ENCODE data around the gene AGL.

AGL gene

GRCh38 chr1:99811075-99811474 is 39.1 kb upstream of the AGL start:
- Histone ChIP-seq H3K27ac (ENCODE audit: low read length) (no peak overlapping the region), H3K4me2 (ENCODE audit: low read length) (no peak overlapping the region), H3K9me3 (ENCODE audit: insufficient read depth, low read length) (no peaks in the 10 kb centered on the region), H3K79me2 (ENCODE audit: low read length) (no peaks in the 10 kb centered on the region), H3K4me3 (ENCODE audit: low read length) (no peak overlapping the region), H3K36me3 (replicated peaks; ENCODE audit: low read depth, low read length) (no peaks in the 10 kb centered on the region), H3K4me1 (ENCODE audit: low read length) (peaks cover 7% of the 10 kb centered on the region), H2AFZ (ENCODE audit: low read depth, low read length) (no peak overlapping the region), H4K20me1 (ENCODE audit: insufficient read depth, low read length) (no peaks in the 10 kb centered on the region), H3K27me3 (ENCODE audit: low read depth, low read length) (peaks cover 13% of the 10 kb centered on the region), H3K9ac (ENCODE audit: low read length) (no peak overlapping the region)
- TF ChIP-seq CTCF (IDR thresholded peaks at IDR 0.05; ENCODE audit: low read depth, low read length) (no peak), EZH2phosphoT487 (IDR thresholded peaks at IDR 0.05; ENCODE audit: low read depth) (no peak)

DNA sequence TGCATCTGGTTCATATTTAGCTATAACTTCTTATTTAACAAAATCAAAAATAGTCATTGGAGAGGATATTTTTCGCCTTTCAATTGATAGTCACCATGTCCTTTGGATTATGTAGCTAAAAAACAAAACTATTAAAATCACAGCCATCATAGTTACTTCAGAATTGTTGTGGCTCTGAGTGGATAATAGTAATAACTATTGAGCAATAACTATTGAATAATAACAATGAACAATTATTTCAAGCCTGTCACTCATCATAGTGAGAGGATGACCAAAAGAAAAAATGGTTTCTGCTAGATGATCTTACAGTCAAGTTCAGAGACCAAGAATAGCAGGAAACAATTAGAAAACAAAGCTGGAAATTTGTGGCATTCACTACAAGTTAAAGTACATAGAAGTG is 38.4 kb upstream of the AGL start:
- no peaks in the 10 kb centered on the region for H3K79me2 ChIP-seq (ENCODE audit: low read length)
- H3K27ac ChIP-seq (ENCODE audit: low read length) = no peak overlapping the region
- H3K4me1 ChIP-seq (ENCODE audit: low read length) = peaks cover 7% of the 10 kb centered on the region
- no peak overlapping the region for H3K9ac ChIP-seq (ENCODE audit: low read length)
- H3K36me3 ChIP-seq (replicated peaks; ENCODE audit: low read depth, low read length) = no peaks in the 10 kb centered on the region
- H4K20me1 ChIP-seq (ENCODE audit: insufficient read depth, low read length) = no peaks in the 10 kb centered on the region
- H3K9me3 ChIP-seq (ENCODE audit: insufficient read depth, low read length) = no peaks in the 10 kb centered on the region
- H3K4me3 ChIP-seq (ENCODE audit: low read length) = no peak overlapping the region
- H3K4me2 ChIP-seq (ENCODE audit: low read length) = no peak overlapping the region
- H3K27me3 ChIP-seq (ENCODE audit: low read depth, low read length) = peaks cover 6% of the 10 kb centered on the region
- no peak overlapping the region for H2AFZ ChIP-seq (ENCODE audit: low read depth, low read length)
- TF ChIP-seq CTCF (IDR thresholded peaks at IDR 0.05; ENCODE audit: low read depth, low read length) = no peak
- TF ChIP-seq EZH2phosphoT487 (IDR thresholded peaks at IDR 0.05; ENCODE audit: low read depth) = no peak

- Histone ChIP-seq H2AFZ (ENCODE audit: low read depth, low read length) (no peak overlapping the region), H3K27me3 (ENCODE audit: low read depth, low read length) (no peaks in the 10 kb centered on the region), H3K27ac (ENCODE audit: low read length) (no peak overlapping the region), H3K4me1 (ENCODE audit: low read length) (no peaks in the 10 kb centered on the region), H4K20me1 (ENCODE audit: insufficient read depth, low read length) (no peaks in the 10 kb centered on the region), H3K4me2 (ENCODE audit: low read length) (no peak overlapping the region), H3K79me2 (ENCODE audit: low read length) (no peaks in the 10 kb centered on the region), H3K36me3 (replicated peaks; ENCODE audit: low read depth, low read length) (no peaks in the 10 kb centered on the region), H3K9me3 (ENCODE audit: insufficient read depth, low read length) (no peaks in the 10 kb centered on the region), H3K4me3 (ENCODE audit: low read length) (no peak overlapping the region), H3K9ac (ENCODE audit: low read length) (no peak overlapping the region)
- TF ChIP-seq CTCF (IDR thresholded peaks at IDR 0.05; ENCODE audit: low read depth, low read length) (no peak), EZH2phosphoT487 (IDR thresholded peaks at IDR 0.05; ENCODE audit: low read depth) (no peak)
Measured at GRCh38 chr1:99814373-99814900, 35.7 kb upstream of the AGL start.

GRCh38 chr1:99816656-99817055 is 33.5 kb upstream of the AGL start:
- Histone ChIP-seq H3K4me1 (ENCODE audit: low read length) (no peaks in the 10 kb centered on the region), H3K27ac (ENCODE audit: low read length) (no peak overlapping the region), H3K9ac (ENCODE audit: low read length) (no peak overlapping the region), H3K36me3 (replicated peaks; ENCODE audit: low read depth, low read length) (no peaks in the 10 kb centered on the region), H4K20me1 (ENCODE audit: insufficient read depth, low read length) (no peaks in the 10 kb centered on the region), H3K4me2 (ENCODE audit: low read length) (no peak overlapping the region), H3K27me3 (ENCODE audit: low read depth, low read length) (no peaks in the 10 kb centered on the region), H3K9me3 (ENCODE audit: insufficient read depth, low read length) (no peaks in the 10 kb centered on the region), H3K4me3 (ENCODE audit: low read length) (no peak overlapping the region), H2AFZ (ENCODE audit: low read depth, low read length) (no peak overlapping the region), H3K79me2 (ENCODE audit: low read length) (no peaks in the 10 kb centered on the region)
- TF ChIP-seq EZH2phosphoT487 (IDR thresholded peaks at IDR 0.05; ENCODE audit: low read depth) = no peak
- no peak for TF ChIP-seq CTCF (IDR thresholded peaks at IDR 0.05; ENCODE audit: low read depth, low read length)

Data from OCI-LY3 (cell line).